Activated CD8-positive, alpha-beta T cell treated with anti-CD3 and anti-CD28 coated beads, Interleukin-2, amount 10 ng/mL, durations not matched to agents 7 days and 5 days (primary cell): Measurements from ENCODE around the gene GPR63. TPM values are rescaled to one million over a fixed set of nuclear protein-coding genes. Genes with fewer than 3 reads are reported as not detected.
"Not testable (repeated sequence)": the region's sequence is repeated elsewhere in the genome, so short reads cannot be mapped to it uniquely, and the experiment has no call there.

Experiments
- ATAC-seq: fragments of 150-1000 bp; cut with Tn5 transposase; one replicate; pipeline ENCODE4 v1.10.0; 2021; ENCODE audit warnings: moderate library complexity
- CTCF ChIA-PET: fragments of 350-600 bp; sonication (Branson Sonifier 250); formaldehyde crosslinking; loops from one replicate; lab custom pipeline; 2021; ENCODE audit warnings: antibody characterized with exemption; lab: Charles Lee
- POLR2A ChIA-PET: fragments of 350-600 bp; sonication (Branson Sonifier 250); formaldehyde crosslinking; loops from one replicate; lab custom pipeline; 2021; ENCODE audit warnings: antibody characterized with exemption; lab: Charles Lee
- DNase-seq: peaks from one replicate; pipeline ENCODE4 v3.0.0-alpha.2; 2020
- H3K27ac Mint-ChIP-seq: one replicate; pipeline ENCODE4 v1.8.0; 2021; ENCODE audit warnings: mild to moderate bottlenecking, mixed read lengths
- H3K27me3 Mint-ChIP-seq: one replicate; pipeline ENCODE4 v1.8.0; 2021; ENCODE audit warnings: low read depth, mixed read lengths
- H3K36me3 Mint-ChIP-seq: one replicate; pipeline ENCODE4 v1.8.0; 2021; ENCODE audit warnings: low read depth, mixed read lengths
- H3K4me1 Mint-ChIP-seq: one replicate; pipeline ENCODE4 v1.8.0; 2021; ENCODE audit warnings: low read depth, mixed read lengths
- H3K4me3 Mint-ChIP-seq: one replicate; pipeline ENCODE4 v1.8.0; 2021; ENCODE audit warnings: mild to moderate bottlenecking, mixed read lengths
- H3K9me3 Mint-ChIP-seq: one replicate; pipeline ENCODE4 v1.8.0; 2022; ENCODE audit warnings: mixed read lengths; ENCODE audit not compliant: insufficient read depth
- total RNA-seq, 2 experiments: library from RNA; stranded (reverse); gene quantifications; one replicate each; pipeline ENCODE4 v1.2.3, GENCODE V29; 2021

GPR63 gene, protein sequence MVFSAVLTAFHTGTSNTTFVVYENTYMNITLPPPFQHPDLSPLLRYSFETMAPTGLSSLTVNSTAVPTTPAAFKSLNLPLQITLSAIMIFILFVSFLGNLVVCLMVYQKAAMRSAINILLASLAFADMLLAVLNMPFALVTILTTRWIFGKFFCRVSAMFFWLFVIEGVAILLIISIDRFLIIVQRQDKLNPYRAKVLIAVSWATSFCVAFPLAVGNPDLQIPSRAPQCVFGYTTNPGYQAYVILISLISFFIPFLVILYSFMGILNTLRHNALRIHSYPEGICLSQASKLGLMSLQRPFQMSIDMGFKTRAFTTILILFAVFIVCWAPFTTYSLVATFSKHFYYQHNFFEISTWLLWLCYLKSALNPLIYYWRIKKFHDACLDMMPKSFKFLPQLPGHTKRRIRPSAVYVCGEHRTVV
- total RNA-seq: 1 to 10 TPM; 1.2 to 1.6 TPM

- H3K9me3 Mint-ChIP-seq: no peaks in the 10 kb centered on the region
- no peaks in the 10 kb centered on the region for H3K36me3 Mint-ChIP-seq
- peak within 1 kb of the TSS; percentile 60 for H3K27ac Mint-ChIP-seq
- H3K4me3 Mint-ChIP-seq: peak within 1 kb of the TSS; percentile 82
- DNase-seq (peak; percentile 86), ATAC-seq (peak; percentile 93)
- ChIA-PET CTCF (interaction anchor here (1.1 to 1.7 kb wide), 4 partner anchors 17 to 60 kb away, joined by 3 to 5 read pairs (median 4); no protein-coding TSS in a partner anchor), POLR2A (interaction anchor here (0.6 to 1.2 kb wide), 3 partner anchors 40 to 61 kb away, joined by 3 to 4 read pairs (median 4); no protein-coding TSS in a partner anchor)
- H3K4me1 Mint-ChIP-seq: peaks cover 22% of the 10 kb centered on the region
- peaks cover 61% of the 10 kb centered on the region for H3K27me3 Mint-ChIP-seq
Measured at GRCh38 chr6:96837081-96837971, at the start of gene GPR63. Gene GPR63 (minus strand): TSS chr6:96837477. CDS start chr6:96799731, 37,746 bp downstream.

GRCh38 chr6:96886519-96886918 is 49.2 kb upstream of the GPR63 start:
- Mint-ChIP-seq H3K4me3 (no peak overlapping the region), H3K27me3 (peaks cover 2% of the 10 kb centered on the region), H3K27ac (no peak overlapping the region), H3K36me3 (peaks cover 16% of the 10 kb centered on the region), H3K4me1 (peaks cover 9% of the 10 kb centered on the region), H3K9me3 (no peaks in the 10 kb centered on the region)
- CTCF ChIA-PET: no interaction called here
- DNase-seq: no peak
- POLR2A ChIA-PET: no interaction called here
- no peak for ATAC-seq

GRCh38 chr6:96885187-96885631 is 47.9 kb upstream of the GPR63 start:
- ATAC-seq: peak; percentile 95
- not testable (repeated sequence) for H3K9me3 Mint-ChIP-seq, H3K36me3 Mint-ChIP-seq, H3K27ac Mint-ChIP-seq, H3K4me1 Mint-ChIP-seq, H3K27me3 Mint-ChIP-seq, H3K4me3 Mint-ChIP-seq
- CTCF ChIA-PET: interaction anchor here (0.8 to 1.4 kb wide), 5 partner anchors 12 to 174 kb away, joined by 3 to 8 read pairs (median 4); partner anchors contain the start of genes GPR63 and NDUFAF4
- POLR2A ChIA-PET: interaction anchor here (1.0 kb wide), 1 partner anchor 11 kb away, joined by 3 read pairs; no protein-coding TSS in a partner anchor
- DNase-seq: peak; percentile 29

GRCh38 chr6:96878143-96878542 is 40.9 kb upstream of the GPR63 start:
- DNase-seq (no peak), ATAC-seq (no peak)
- Mint-ChIP-seq H3K4me3 (no peak overlapping the region), H3K27ac (no peak overlapping the region), H3K36me3 (no peaks in the 10 kb centered on the region), H3K27me3 (peaks cover 2% of the 10 kb centered on the region), H3K4me1 (no peaks in the 10 kb centered on the region), H3K9me3 (no peaks in the 10 kb centered on the region)
- CTCF ChIA-PET: interaction anchor here (0.7 to 1.2 kb wide), 3 partner anchors 9 to 182 kb away, joined by 3 to 4 read pairs (median 3); no protein-coding TSS in a partner anchor
- POLR2A ChIA-PET: no interaction called here

GRCh38 chr6:96876886-96877545 is 39.7 kb upstream of the GPR63 start:
- ATAC-seq (no peak), DNase-seq (no peak)
- CTCF ChIA-PET: no interaction called here
- H3K27ac Mint-ChIP-seq: no peak overlapping the region
- H3K36me3 Mint-ChIP-seq: no peaks in the 10 kb centered on the region
- peaks cover under 1% of the 10 kb centered on the region for H3K27me3 Mint-ChIP-seq
- no peaks in the 10 kb centered on the region for H3K4me1 Mint-ChIP-seq
- POLR2A ChIA-PET: interaction anchor here (0.6 to 0.7 kb wide), 2 partner anchors 27 to 40 kb away, joined by 3 to 4 read pairs; no protein-coding TSS in a partner anchor
- no peak overlapping the region for H3K4me3 Mint-ChIP-seq
- no peaks in the 10 kb centered on the region for H3K9me3 Mint-ChIP-seq

DNA sequence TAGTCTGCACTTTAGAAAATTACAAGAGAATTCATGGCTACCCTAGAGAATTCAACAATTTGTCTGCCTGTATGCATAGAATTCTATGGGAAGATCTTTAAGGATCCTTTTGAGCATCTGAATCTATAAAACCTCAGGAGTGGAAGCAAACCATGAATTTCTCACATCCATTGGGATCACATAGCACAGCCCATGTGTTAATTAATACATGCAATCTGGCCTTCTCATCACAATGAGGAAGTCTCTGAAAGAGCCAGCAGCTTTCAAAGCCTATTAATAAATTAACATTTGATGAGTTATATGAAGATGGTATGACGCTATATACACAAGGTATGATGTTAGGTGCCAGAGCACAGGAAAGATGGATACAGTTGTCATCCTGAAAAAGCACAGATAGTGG is 35.7 kb upstream of the GPR63 start:
- no peaks in the 10 kb centered on the region for H3K9me3 Mint-ChIP-seq
- H3K4me1 Mint-ChIP-seq: no peaks in the 10 kb centered on the region
- H3K27ac Mint-ChIP-seq: no peak overlapping the region
- CTCF ChIA-PET: interaction anchor here (1.1 kb wide), 1 partner anchor 35 kb away, joined by 3 read pairs; the partner anchor contains the start of gene GPR63
- H3K27me3 Mint-ChIP-seq: peaks cover 16% of the 10 kb centered on the region
- H3K4me3 Mint-ChIP-seq: no peak overlapping the region
- POLR2A ChIA-PET: no interaction called here
- ATAC-seq: no peak
- DNase-seq: no peak
- H3K36me3 Mint-ChIP-seq: no peaks in the 10 kb centered on the region

- Mint-ChIP-seq H3K9me3 (no peaks in the 10 kb centered on the region), H3K36me3 (no peaks in the 10 kb centered on the region), H3K27me3 (peaks cover 36% of the 10 kb centered on the region), H3K4me3 (no peak overlapping the region), H3K4me1 (no peaks in the 10 kb centered on the region), H3K27ac (no peak overlapping the region)
- ChIA-PET POLR2A (no interaction called here), CTCF (interaction anchor here (1.6 kb wide), 1 partner anchor 10 kb away, joined by 3 read pairs; no protein-coding TSS in a partner anchor)
- ATAC-seq: no peak
- no peak for DNase-seq
Measured at GRCh38 chr6:96865055-96865405, 27.8 kb upstream of the GPR63 start.

GRCh38 chr6:96864216-96865054 is 27.2 kb upstream of the GPR63 start:
- Mint-ChIP-seq H3K9me3 (no peaks in the 10 kb centered on the region), H3K4me1 (no peaks in the 10 kb centered on the region), H3K27ac (no peak overlapping the region), H3K36me3 (no peaks in the 10 kb centered on the region), H3K4me3 (no peak overlapping the region), H3K27me3 (peaks cover 35% of the 10 kb centered on the region)
- ChIA-PET POLR2A (interaction anchor here (0.6 kb wide), 1 partner anchor 584 kb away, joined by 4 read pairs; no protein-coding TSS in a partner anchor), CTCF (interaction anchor here (1.6 kb wide), 1 partner anchor 10 kb away, joined by 3 read pairs; no protein-coding TSS in a partner anchor)
- ATAC-seq (no peak), DNase-seq (no peak)

DNA sequence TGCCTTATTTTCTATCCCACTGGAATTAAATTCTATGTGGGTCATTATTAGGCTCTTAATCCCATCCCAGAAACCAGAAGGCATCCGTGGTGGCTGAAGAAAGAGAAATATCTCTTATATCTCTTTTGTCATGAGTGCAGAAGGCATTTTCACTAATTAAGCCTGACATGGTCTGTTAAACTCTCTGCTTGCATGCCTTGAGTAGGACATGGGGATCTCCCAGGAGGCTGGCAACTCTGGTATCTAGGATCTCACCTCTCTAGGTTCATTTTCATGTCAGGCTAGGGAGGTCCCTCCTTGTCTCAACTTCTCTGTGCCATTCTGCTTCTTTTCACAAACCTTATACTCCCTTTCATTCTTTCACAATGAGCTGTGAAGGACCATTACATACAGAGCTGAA is 25.3 kb upstream of the GPR63 start:
- CTCF ChIA-PET: no interaction called here
- POLR2A ChIA-PET: no interaction called here
- Mint-ChIP-seq H3K4me3 (no peak overlapping the region), H3K36me3 (no peaks in the 10 kb centered on the region), H3K27ac (no peak overlapping the region), H3K9me3 (no peaks in the 10 kb centered on the region), H3K27me3 (peaks cover 31% of the 10 kb centered on the region), H3K4me1 (no peaks in the 10 kb centered on the region)
- DNase-seq (no peak), ATAC-seq (no peak)

GRCh38 chr6:96861588-96861987 is 24.3 kb upstream of the GPR63 start:
- H3K4me3 Mint-ChIP-seq: no peak overlapping the region
- CTCF ChIA-PET: no interaction called here
- peaks cover 31% of the 10 kb centered on the region for H3K27me3 Mint-ChIP-seq
- H3K4me1 Mint-ChIP-seq: no peaks in the 10 kb centered on the region
- ATAC-seq (no peak), DNase-seq (no peak)
- no peaks in the 10 kb centered on the region for H3K36me3 Mint-ChIP-seq
- H3K27ac Mint-ChIP-seq: no peak overlapping the region
- no peaks in the 10 kb centered on the region for H3K9me3 Mint-ChIP-seq
- POLR2A ChIA-PET: no interaction called here
